HepG2 (cell line): Measurements from ENCODE around the gene ENPP7. TPM values are rescaled to one million over a fixed set of nuclear protein-coding genes. Genes with fewer than 3 reads are reported as not detected.
A peak's percentile ranks its signal among the peaks of the same experiment; 100 is the strongest.

Source experiments
- ATAC-seq: fragments of 200-7000 bp; cut with Tn5 transposase; 3 replicates; pipeline ENCODE4 v1.9.1; 2020; ENCODE audit warnings: mild to moderate bottlenecking, moderate library complexity
- BruUV-seq: library from RNA; stranded (reverse); fragments of 400-500 nt; replicated peaks from 2 replicates; lab custom pipeline; 2021; lab: Mats Ljungman, UMichigan
- CTCF ChIA-PET: fragments of 300-600 bp; formaldehyde crosslinking; extraction: SDS; loops from one replicate; lab custom pipeline; 2021; ENCODE audit warnings: low total read pairs, inconsistent platforms, low intra/inter-chr PET ratio; lab: Yijun Ruan, JAX
- POLR2A ChIA-PET: fragments of 350-600 bp; sonication (Branson Sonifier 250); formaldehyde crosslinking; loops from one replicate; lab custom pipeline; 2020; ENCODE audit warnings: antibody characterized with exemption, inconsistent platforms; lab: Yijun Ruan, JAX
- DNase-seq: peaks from one replicate; pipeline ENCODE4 v3.0.0-alpha.2; 2015; ENCODE audit warnings: low spot score
- FAIRE-seq: peaks from 3 replicates; lab custom pipeline; 2011; peaks lifted over from hg19 to GRCh38; lab: Jason Lieb, UNC
- H2AFZ ChIP-seq: one replicate; pipeline ENCODE4 v1.6.1; 2011; ENCODE audit warnings: low read length, inconsistent platforms
- H3K27ac ChIP-seq: fragments of 300-600 bp; 3 replicates; pipeline ENCODE4 v1.8.0; 2011; ENCODE audit warnings: mixed run types, mild to moderate bottlenecking, mixed read lengths, low read length, inconsistent platforms; ENCODE audit not compliant: insufficient read depth; ENCODE audit errors: extremely low read length
- H3K27me3 ChIP-seq, 2 experiments: fragments of 200-600 bp in 1 of 2; 2 replicates in 1 of 2; 3 replicates in 1 of 2; pipeline versions ENCODE4 v1.6.0 to v1.8.0; 2011; ENCODE audit warnings: low read length in 2 of 2, mild to moderate bottlenecking in 2 of 2, moderate library complexity in 2 of 2, inconsistent platforms in 1 of 2; ENCODE audit not compliant: insufficient read depth in 2 of 2, control insufficient read depth in 1 of 2
- H3K36me3 ChIP-seq, 2 experiments: fragments of 200-600 bp in 1 of 2; replicated peaks in 1 of 2; 2 replicates in 1 of 2; 3 replicates in 1 of 2; pipeline versions ENCODE4 v1.5.1 to v1.8.0; 2011; ENCODE audit warnings: low read length in 2 of 2, inconsistent platforms in 1 of 2; ENCODE audit not compliant: insufficient read depth in 2 of 2, control insufficient read depth in 1 of 2
- H3K4me1 ChIP-seq: 2 replicates; pipeline ENCODE4 v1.5.1; 2012; ENCODE audit warnings: low read length, inconsistent platforms; ENCODE audit not compliant: insufficient read depth
- H3K4me2 ChIP-seq: 2 replicates; pipeline ENCODE4 v1.6.0; 2011; ENCODE audit warnings: low read depth, low read length, inconsistent platforms
- H3K4me3 ChIP-seq, 3 experiments: fragments of 200-600 bp in 1 of 3; sonication (generic), shearing (Covaris generic) in 1 of 3; replicated peaks in 1 of 3; 2 replicates each; pipeline ENCODE4 v1.5.1; 2011 to 2016; ENCODE audit warnings: low read length in 3 of 3, inconsistent platforms in 2 of 3, low read depth in 2 of 3, mild to moderate bottlenecking in 2 of 3, control low read depth in 1 of 3, mixed read lengths in 1 of 3; ENCODE audit not compliant: insufficient read depth in 1 of 3
- H3K79me2 ChIP-seq: one replicate; pipeline ENCODE4 v1.6.1; 2011; ENCODE audit warnings: low read length, inconsistent platforms; ENCODE audit not compliant: insufficient read depth
- H3K9ac ChIP-seq: 2 replicates; pipeline ENCODE4 v1.6.0; 2011; ENCODE audit warnings: mild to moderate bottlenecking, low read depth, low read length, inconsistent platforms; ENCODE audit not compliant: insufficient read depth
- H3K9me3 ChIP-seq: 2 replicates; pipeline ENCODE4 v1.5.1; 2012; ENCODE audit warnings: mild to moderate bottlenecking, low read length
- H4K20me1 ChIP-seq: 2 replicates; pipeline ENCODE4 v1.6.0; 2011; ENCODE audit warnings: inconsistent platforms, mild to moderate bottlenecking, low read length, moderate library complexity; ENCODE audit not compliant: insufficient read depth
- ATF7 ChIP-seq, 2 experiments: fragments of 450-650 bp in 1 of 2; sonication (generic) in 1 of 2; formaldehyde crosslinking in 1 of 2; IDR thresholded peaks; 2 replicates each; pipeline versions ENCODE4 v1.4.0 to v1.6.1; 2016 to 2020; ENCODE audit warnings: antibody characterized with exemption in 1 of 2, mild to moderate bottlenecking in 1 of 2, missing genetic modification reagents in 1 of 2
- CREB1 ChIP-seq, 2 experiments: fragments of 450-650 bp in 1 of 2; IDR thresholded peaks; 2 replicates each; pipeline ENCODE4 v1.6.1; 2016 to 2017; ENCODE audit warnings: control low read depth in 1 of 2, mild to moderate bottlenecking in 1 of 2, missing compliant biosample characterization in 1 of 2, missing genetic modification characterization in 1 of 2
- NFIB ChIP-seq: sonication (generic); formaldehyde crosslinking; IDR thresholded peaks from 2 replicates; pipeline ENCODE4 v1.9.0; 2021; ENCODE audit warnings: missing genetic modification reagents, mild to moderate bottlenecking, borderline replicate concordance
- NFRKB ChIP-seq: fragments of 450-650 bp; IDR thresholded peaks from 2 replicates; pipeline ENCODE4 v1.6.1; 2017
- NR2F1 ChIP-seq, 2 experiments: fragments of 450-650 bp in 1 of 2; formaldehyde crosslinking in 1 of 2; IDR thresholded peaks; 2 replicates each; pipeline versions ENCODE4 v1.5.0 to v1.6.1; 2016 to 2020; ENCODE audit warnings: mild to moderate bottlenecking in 1 of 2, missing compliant biosample characterization in 1 of 2, missing genetic modification reagents in 1 of 2, moderate library complexity in 1 of 2
- PRMT3 ChIP-seq: sonication (generic); formaldehyde crosslinking; IDR thresholded peaks from 2 replicates; pipeline ENCODE4 v1.8.1; 2022; ENCODE audit warnings: low read depth, mild to moderate bottlenecking, moderate library complexity, missing genetic modification reagents, borderline replicate concordance
- RAD51 ChIP-seq: fragments of 450-650 bp; IDR thresholded peaks from 2 replicates; pipeline ENCODE4 v1.6.1; 2016; ENCODE audit warnings: borderline replicate concordance
- SP1 ChIP-seq, 2 experiments: fragments of 450-650 bp in 1 of 2; sonication (generic) in 1 of 2; formaldehyde crosslinking in 1 of 2; IDR thresholded peaks; 2 replicates each; pipeline versions ENCODE4 v1.4.0 to v1.6.1; 2016 to 2020; ENCODE audit warnings: missing genetic modification reagents in 1 of 2
- TBX2 ChIP-seq: sonication (generic); formaldehyde crosslinking; IDR thresholded peaks from 2 replicates; pipeline ENCODE4 v1.5.0; 2020; ENCODE audit warnings: missing genetic modification reagents, mild to moderate bottlenecking, borderline replicate concordance
- TCF12 ChIP-seq, 2 experiments: fragments of 450-650 bp in 1 of 2; sonication (generic) in 1 of 2; formaldehyde crosslinking in 1 of 2; IDR thresholded peaks; 2 replicates each; pipeline versions ENCODE4 v1.6.1 to v1.8.0; 2017 to 2022; ENCODE audit warnings: antibody characterized with exemption in 1 of 2, mild to moderate bottlenecking in 1 of 2, missing genetic modification reagents in 1 of 2, moderate library complexity in 1 of 2
- ZFP36 ChIP-seq: fragments of 150-350 bp; IDR thresholded peaks from 2 replicates; pipeline ENCODE4 v1.6.1; 2018; ENCODE audit warnings: borderline replicate concordance, low read length, low read depth; ENCODE audit not compliant: partially characterized antibody
- ZNF333 ChIP-seq: sonication (generic); formaldehyde crosslinking; IDR thresholded peaks from 2 replicates; pipeline ENCODE4 v1.4.0; 2020; ENCODE audit warnings: mild to moderate bottlenecking, missing genetic modification reagents, borderline replicate concordance
- ZNF496 ChIP-seq: sonication (generic); formaldehyde crosslinking; IDR thresholded peaks from 2 replicates; pipeline ENCODE4 v1.8.1; 2023; ENCODE audit warnings: mild to moderate bottlenecking, moderate library complexity, missing genetic modification reagents; ENCODE audit not compliant: insufficient replicate concordance
- ZNF605 ChIP-seq: sonication (generic); formaldehyde crosslinking; IDR thresholded peaks from 2 replicates; pipeline ENCODE4 v1.8.0; 2022; ENCODE audit warnings: mild to moderate bottlenecking, missing genetic modification reagents
- ZNF775 ChIP-seq: sonication (generic); formaldehyde crosslinking; IDR thresholded peaks from 2 replicates; pipeline ENCODE4 v1.4.0; 2020; ENCODE audit warnings: missing genetic modification reagents, mild to moderate bottlenecking, moderate library complexity, borderline replicate concordance
- ZNF777 ChIP-seq: sonication (generic); formaldehyde crosslinking; IDR thresholded peaks from 2 replicates; pipeline ENCODE4 v1.4.0; 2020; ENCODE audit warnings: missing genetic modification reagents
- ZSCAN30 ChIP-seq: sonication (generic); formaldehyde crosslinking; IDR thresholded peaks from 2 replicates; pipeline ENCODE4 v1.5.0; 2020; ENCODE audit warnings: mild to moderate bottlenecking, missing genetic modification reagents
- WGBS: methylation state at CpG from one replicate; pipeline ENCODE4 v1.1.6; 2017; ENCODE audit warnings: low lambda C conversion rate; 5-methylcytosine and 5-hydroxymethylcytosine counted together
- in situ Hi-C: cut with HindIII; loops from 2 replicates; pipeline ENCODE4 v1.10.0; 2017; ENCODE audit warnings: low pct_unique_long_range_greater_than_20kb; ENCODE audit not compliant: extremely low pct_ligation_motif_present
- intact Hi-C: fragments of 100-400 bp; cut with micrococcal nuclease; formaldehyde crosslinking; loops from one replicate; pipeline ENCODE4 v1.10.0; 2022; ENCODE audit not compliant: unreplicated experiment
- polyA plus RNA-seq, 8 experiments: library from polyadenylated mRNA; depleted of rRNA in 3 of 8; stranded (reverse) in 7 of 8; unstranded in 1 of 8; fragments of >200 nt; fragmentation: Illumina TruSeq in 4 of 8; extraction: Trizol in 4 of 8; gene quantifications; 2 replicates each; pipeline versions ENCODE4 v1.2.1 to v1.2.3, GENCODE V29; 2011 to 2016; ENCODE audit warnings: low read depth in 4 of 8, missing spikeins in 1 of 8, mixed read lengths in 1 of 8; ENCODE audit not compliant: insufficient read depth in 1 of 8
- total RNA-seq, 5 experiments: library from RNA; depleted of rRNA; stranded (reverse); fragments of >200 nt; fragmentation: Illumina TruSeq; extraction: Trizol; gene quantifications; 2 replicates each; pipeline ENCODE4 v1.2.3, GENCODE V29; 2016; ENCODE audit warnings: low read depth in 1 of 5
- TF ChIP-seq, protein P1 (sequence below): sonication (generic); formaldehyde crosslinking; IDR thresholded peaks from 2 replicates; pipeline ENCODE4 v1.5.1; 2020; ENCODE audit warnings: missing genetic modification reagents, mild to moderate bottlenecking, borderline replicate concordance
- TF ChIP-seq, protein P2 (sequence below): sonication (generic); formaldehyde crosslinking; conservative IDR thresholded peaks from 2 replicates; pipeline ENCODE4 v1.8.0; 2022; ENCODE audit warnings: mild to moderate bottlenecking, moderate library complexity, missing genetic modification reagents

Gene ENPP7
- total and polyA plus RNA-seq, 2 of the 13 experiments (the other 11 are each of a cell fraction or from before 2014, with no cell fraction given), result 1.1 to 2.2 TPM

DNA sequence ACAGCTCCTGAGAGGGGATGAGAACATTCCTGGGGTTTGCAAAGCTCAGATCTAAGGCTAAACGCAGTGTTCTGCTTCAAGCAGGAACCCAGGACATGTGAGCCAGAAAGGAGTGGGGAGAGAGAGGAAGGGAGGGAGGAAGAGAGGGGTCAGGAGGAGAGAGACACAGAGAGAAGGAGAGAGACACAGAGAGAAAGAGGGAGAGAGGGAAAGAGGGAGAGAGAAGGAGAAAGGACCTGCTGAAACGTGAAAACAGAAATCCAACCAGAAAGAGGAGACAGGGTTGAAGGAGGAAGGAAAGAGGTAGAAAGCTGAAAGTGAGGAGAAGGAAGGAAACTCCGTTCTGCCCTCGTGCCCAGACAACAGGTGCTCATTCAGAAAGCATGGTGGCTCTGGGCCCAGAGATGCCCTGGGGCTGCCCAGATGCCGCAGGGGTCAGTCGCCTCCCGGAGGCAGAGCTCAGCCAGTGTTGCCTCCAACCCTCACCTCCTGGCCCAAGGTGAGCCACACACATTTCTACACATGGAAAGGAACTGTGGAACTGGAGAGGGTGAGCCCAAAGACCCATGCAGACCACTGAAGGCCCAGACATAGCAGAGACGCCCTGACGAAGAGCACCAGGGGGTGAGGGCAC, 49.0 kb upstream of the ENPP7 start (continued):
- 0 out of 2 replicates have a peak, but pooled peaks have one; percentile 19 for TF ChIP-seq SP1 (IDR thresholded peaks at IDR 0.05)
- TF ChIP-seq SP1 (CRISPR knock-in tag; IDR thresholded peaks at IDR 0.05), result no peak
- no peak for TF ChIP-seq ZFP36
- TF ChIP-seq ATF7 (IDR thresholded peaks at IDR 0.05), result 0 out of 2 replicates have a peak, but pooled peaks have one; percentile 12
- TF ChIP-seq ATF7 (CRISPR knock-in tag; IDR thresholded peaks at IDR 0.05), result no peak
- no peak for TF ChIP-seq ZNF777 (CRISPR knock-in tag)
- no peak for TF ChIP-seq ZSCAN30 (CRISPR knock-in tag)
- 0 out of 2 replicates have a peak, but pooled peaks have one; percentile 22 for TF ChIP-seq RAD51
- no peak for TF ChIP-seq CREB1 (IDR thresholded peaks at IDR 0.05)
- TF ChIP-seq CREB1 (CRISPR knock-in tag; IDR thresholded peaks at IDR 0.05), result no peak
- no peak for TF ChIP-seq NR2F1 (CRISPR knock-in tag; IDR thresholded peaks at IDR 0.05)
- TF ChIP-seq NFRKB, result 0 out of 2 replicates have a peak, but pooled peaks have one; percentile 39
- TF ChIP-seq, all 625 proteins: peak for 6

DNA sequence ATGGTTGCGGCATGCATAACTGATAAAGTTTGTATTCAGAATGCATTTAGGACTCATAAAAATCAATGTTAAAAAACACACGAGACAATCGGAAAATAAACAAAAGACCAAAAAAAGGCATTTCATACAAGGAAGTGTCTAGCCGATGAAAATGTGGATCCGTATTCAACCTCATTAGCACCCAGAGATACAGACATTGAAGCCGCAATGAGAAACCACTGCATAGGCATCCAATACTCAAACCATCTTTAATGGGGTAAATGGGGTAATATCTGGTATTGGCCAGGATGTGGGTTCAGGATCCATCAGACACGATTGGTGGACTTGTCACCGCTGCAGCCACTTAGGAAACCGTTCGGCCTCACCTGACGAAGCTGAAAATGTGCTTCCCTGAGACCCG, 47.4 kb upstream of the ENPP7 start:
- Histone ChIP-seq H3K27me3 (peaks cover 36 to 89% of the 10 kb centered on the region in 2 experiments), H4K20me1 (no peaks in the 10 kb centered on the region; the same call in 1 of the 2 replicates), H3K9me3 (no peaks in the 10 kb centered on the region), H3K79me2 (no peaks in the 10 kb centered on the region), H3K9ac (no peak overlapping the region), H3K4me3 (no peak overlapping the region), H3K36me3 (no peaks in the 10 kb centered on the region), H3K4me1 (no peaks in the 10 kb centered on the region), H2AFZ (no peak overlapping the region), H3K27ac (no peak overlapping the region), H3K4me2 (no peak overlapping the region)
- FAIRE-seq (peak; percentile 15), DNase-seq (no peak), ATAC-seq (no peak)
- intact Hi-C loops (no loop called here), in situ Hi-C loops (no loop called here)
- 42% methylated on average over 12 of the region's 12 CpGs for whole genome bisulfite sequencing
- BruUV-seq, result no TSS peak
- ChIA-PET CTCF (no interaction called here), POLR2A (no interaction called here)
- no peak for TF ChIP-seq ZNF496
- TF ChIP-seq ZNF605, result no peak
- no peak for TF ChIP-seq TBX2 (CRISPR knock-in tag)
- TF ChIP-seq TCF12 (IDR thresholded peaks at IDR 0.05), result no peak
- no peak for TF ChIP-seq TCF12 (CRISPR knock-in tag; IDR thresholded peaks at IDR 0.05)
- TF ChIP-seq PRMT3 (CRISPR knock-in tag), result no peak
- TF ChIP-seq ZNF333, result no peak
- TF ChIP-seq NFIB (CRISPR knock-in tag), result no peak
- TF ChIP-seq, protein P1, sequence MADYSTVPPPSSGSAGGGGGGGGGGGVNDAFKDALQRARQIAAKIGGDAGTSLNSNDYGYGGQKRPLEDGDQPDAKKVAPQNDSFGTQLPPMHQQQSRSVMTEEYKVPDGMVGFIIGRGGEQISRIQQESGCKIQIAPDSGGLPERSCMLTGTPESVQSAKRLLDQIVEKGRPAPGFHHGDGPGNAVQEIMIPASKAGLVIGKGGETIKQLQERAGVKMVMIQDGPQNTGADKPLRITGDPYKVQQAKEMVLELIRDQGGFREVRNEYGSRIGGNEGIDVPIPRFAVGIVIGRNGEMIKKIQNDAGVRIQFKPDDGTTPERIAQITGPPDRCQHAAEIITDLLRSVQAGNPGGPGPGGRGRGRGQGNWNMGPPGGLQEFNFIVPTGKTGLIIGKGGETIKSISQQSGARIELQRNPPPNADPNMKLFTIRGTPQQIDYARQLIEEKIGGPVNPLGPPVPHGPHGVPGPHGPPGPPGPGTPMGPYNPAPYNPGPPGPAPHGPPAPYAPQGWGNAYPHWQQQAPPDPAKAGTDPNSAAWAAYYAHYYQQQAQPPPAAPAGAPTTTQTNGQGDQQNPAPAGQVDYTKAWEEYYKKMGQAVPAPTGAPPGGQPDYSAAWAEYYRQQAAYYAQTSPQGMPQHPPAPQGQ (CRISPR knock-in tag), result no peak
- no peak for TF ChIP-seq ZNF775 (CRISPR knock-in tag)
- TF ChIP-seq, protein P2, sequence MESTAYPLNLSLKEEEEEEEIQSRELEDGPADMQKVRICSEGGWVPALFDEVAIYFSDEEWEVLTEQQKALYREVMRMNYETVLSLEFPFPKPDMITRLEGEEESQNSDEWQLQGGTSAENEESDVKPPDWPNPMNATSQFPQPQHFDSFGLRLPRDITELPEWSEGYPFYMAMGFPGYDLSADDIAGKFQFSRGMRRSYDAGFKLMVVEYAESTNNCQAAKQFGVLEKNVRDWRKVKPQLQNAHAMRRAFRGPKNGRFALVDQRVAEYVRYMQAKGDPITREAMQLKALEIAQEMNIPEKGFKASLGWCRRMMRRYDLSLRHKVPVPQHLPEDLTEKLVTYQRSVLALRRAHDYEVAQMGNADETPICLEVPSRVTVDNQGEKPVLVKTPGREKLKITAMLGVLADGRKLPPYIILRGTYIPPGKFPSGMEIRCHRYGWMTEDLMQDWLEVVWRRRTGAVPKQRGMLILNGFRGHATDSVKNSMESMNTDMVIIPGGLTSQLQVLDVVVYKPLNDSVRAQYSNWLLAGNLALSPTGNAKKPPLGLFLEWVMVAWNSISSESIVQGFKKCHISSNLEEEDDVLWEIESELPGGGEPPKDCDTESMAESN (CRISPR knock-in tag), result no peak
